CD14-positive monocyte (primary cell): Measurements from ENCODE around the gene MCCC2. TPM values are rescaled to one million over a fixed set of nuclear protein-coding genes. Genes with fewer than 3 reads are reported as not detected.

Experiments
- DNase-seq, 3 donors: peaks; one replicate each; pipeline ENCODE4 v3.0.0-alpha.2; 2011 to 2022
- H2AFZ ChIP-seq: 2 replicates; pipeline ENCODE4 v1.6.0; 2012; ENCODE audit warnings: mild to moderate bottlenecking, low read depth, low read length, inconsistent platforms; ENCODE audit not compliant: insufficient read depth, poor library complexity, severe bottlenecking
- H3K27ac ChIP-seq, 2 donors: 1 replicate in 1 of 2; 2 replicates in 1 of 2; pipeline ENCODE4 v1.5.1; 2012 to 2013; ENCODE audit warnings: low read length in 2 of 2, control low read depth in 1 of 2, inconsistent platforms in 1 of 2, low read depth in 1 of 2, mild to moderate bottlenecking in 1 of 2
- H3K27me3 ChIP-seq, 2 donors: one replicate each; pipeline versions ENCODE4 v1.6.0 to v1.6.1; 2011 to 2013; ENCODE audit warnings: low read length in 2 of 2; ENCODE audit not compliant: control insufficient read depth in 2 of 2, insufficient read depth in 2 of 2
- H3K36me3 ChIP-seq, 2 donors: replicated peaks in 1 of 2; 1 replicate in 1 of 2; 2 replicates in 1 of 2; pipeline versions ENCODE4 v1.5.1 to v1.6.1; 2012 to 2013; ENCODE audit warnings: low read length in 2 of 2, control low read depth in 1 of 2, inconsistent platforms in 1 of 2, mild to moderate bottlenecking in 1 of 2; ENCODE audit not compliant: insufficient read depth in 2 of 2, control insufficient read depth in 1 of 2
- H3K4me1 ChIP-seq, 2 donors: 1 replicate in 1 of 2; 2 replicates in 1 of 2; pipeline versions ENCODE4 v1.5.1 to v1.6.1; 2012 to 2013; ENCODE audit warnings: low read length in 2 of 2, control low read depth in 1 of 2, inconsistent platforms in 1 of 2, mild to moderate bottlenecking in 1 of 2, moderate library complexity in 1 of 2; ENCODE audit not compliant: insufficient read depth in 2 of 2, control insufficient read depth in 1 of 2
- H3K4me2 ChIP-seq: replicated peaks from 2 replicates; pipeline ENCODE3; 2012; ENCODE audit warnings: low read length, moderate library complexity, mild to moderate bottlenecking; ENCODE audit not compliant: poor library complexity, severe bottlenecking; ENCODE audit errors: extremely low read depth
- H3K4me3 ChIP-seq, 3 experiments: fragments of 200-600 bp in 1 of 3; sonication (generic) in 1 of 3; replicated peaks in 1 of 3; 1 replicate in 2 of 3; 2 replicates in 1 of 3; pipeline ENCODE4 v1.5.1; 2011 to 2013; ENCODE audit warnings: low read length in 3 of 3, mild to moderate bottlenecking in 3 of 3, control low read depth in 2 of 3, low read depth in 2 of 3, inconsistent platforms in 1 of 3, moderate library complexity in 1 of 3
- H3K79me2 ChIP-seq: 2 replicates; pipeline ENCODE4 v1.6.0; 2012; ENCODE audit warnings: mild to moderate bottlenecking, control low read depth, inconsistent platforms, low read length, moderate library complexity; ENCODE audit not compliant: insufficient read depth
- H3K9ac ChIP-seq: 2 replicates; pipeline ENCODE4 v1.6.0; 2017; ENCODE audit warnings: low read length, mild to moderate bottlenecking; ENCODE audit not compliant: insufficient read depth, poor library complexity, severe bottlenecking
- H3K9me3 ChIP-seq, 2 donors: replicated peaks in 1 of 2; 1 replicate in 1 of 2; 2 replicates in 1 of 2; pipeline versions ENCODE4 v1.5.1 to v1.6.1; 2012 to 2013; ENCODE audit warnings: low read length in 2 of 2, control low read depth in 1 of 2; ENCODE audit not compliant: control insufficient read depth in 1 of 2, insufficient read depth in 1 of 2
- H4K20me1 ChIP-seq: 2 replicates; pipeline ENCODE4 v1.6.0; 2012; ENCODE audit warnings: mild to moderate bottlenecking, low read length, control low read depth, moderate library complexity; ENCODE audit not compliant: insufficient read depth
- H3K27ac Mint-ChIP-seq, 7 donors: one replicate each; pipeline ENCODE4 v1.8.0; 2020; ENCODE audit warnings: mild to moderate bottlenecking in 7 of 7, mixed read lengths in 7 of 7, moderate library complexity in 6 of 7, inconsistent platforms in 2 of 7
- H3K27me3 Mint-ChIP-seq, 3 donors: one replicate each; pipeline ENCODE4 v1.8.0; 2021 to 2022; ENCODE audit warnings: low read depth in 3 of 3, mild to moderate bottlenecking in 3 of 3, mixed read lengths in 3 of 3, moderate library complexity in 3 of 3, inconsistent platforms in 1 of 3
- H3K36me3 Mint-ChIP-seq, 2 donors: one replicate each; pipeline ENCODE4 v1.8.0; 2020; ENCODE audit warnings: mixed read lengths in 2 of 2, inconsistent platforms in 1 of 2, mild to moderate bottlenecking in 1 of 2
- H3K4me1 Mint-ChIP-seq: one replicate; pipeline ENCODE4 v1.8.0; 2020; ENCODE audit warnings: mild to moderate bottlenecking, mixed read lengths
- H3K4me3 Mint-ChIP-seq, 2 donors: one replicate each; pipeline ENCODE4 v1.8.0; 2020; ENCODE audit warnings: mild to moderate bottlenecking in 2 of 2, mixed read lengths in 2 of 2, moderate library complexity in 1 of 2
- H3K9me3 Mint-ChIP-seq, 7 donors: one replicate each; pipeline ENCODE4 v1.8.0; 2020 to 2022; ENCODE audit warnings: mixed read lengths in 7 of 7, mild to moderate bottlenecking in 6 of 7, moderate library complexity in 6 of 7, inconsistent platforms in 2 of 7
- WGBS: methylation state at CpG from one replicate; pipeline ENCODE4 v1.1.5; 2013; ENCODE audit warnings: missing lambda C conversion rate; ENCODE audit not compliant: insufficient coverage; 5-methylcytosine and 5-hydroxymethylcytosine counted together
- intact Hi-C, 2 donors: fragments of 100-400 bp; cut with micrococcal nuclease; formaldehyde crosslinking; loops; one replicate each; pipeline versions ENCODE4 v1.15.0 to v1.15.1; 2023
- polyA plus RNA-seq, 3 donors: library from polyadenylated mRNA; depleted of rRNA in 1 of 3; unstranded in 2 of 3; stranded (reverse) in 1 of 3; fragments of 300-500 nt in 2 of 3; fragments of >200 nt in 1 of 3; fragmentation: Illumina TruSeq in 2 of 3; gene quantifications; 1 replicate in 2 of 3; 2 replicates in 1 of 3; pipeline ENCODE4 v1.2.3, GENCODE V29; 2012 to 2021
- TF ChIP-seq, protein P1 (sequence below): fragments of 200-600 bp; IDR thresholded peaks from one replicate; pipeline ENCODE4 v1.8.0; 2022; ENCODE audit warnings: antibody characterized with exemption, mild to moderate bottlenecking

The MCCC2 gene
- polyA plus RNA-seq, 3 donors = 15.4 to 21.9 (median 16.5) TPM

DNA sequence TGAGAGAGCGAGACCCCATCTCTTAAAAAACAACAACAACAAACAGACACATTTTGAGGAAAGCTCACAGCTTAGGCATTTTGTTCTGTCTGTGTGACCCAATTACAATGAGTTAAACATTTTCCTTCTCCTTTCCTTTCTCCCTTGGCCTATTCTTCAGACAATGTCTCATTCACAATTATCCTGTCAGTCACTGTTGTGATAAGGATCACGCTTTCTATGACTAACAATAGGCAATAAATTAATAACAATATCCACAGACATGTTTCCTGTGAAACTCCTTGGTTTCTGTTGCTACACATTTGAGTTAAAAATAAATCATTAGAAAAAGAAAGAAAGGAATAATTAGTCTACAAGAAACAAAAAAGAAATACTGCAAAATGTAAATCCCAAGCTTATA is 112.1 kb downstream of the MCCC2 start:
- no peak overlapping the region for H2AFZ ChIP-seq
- no peak for DNase-seq
- H3K36me3 Mint-ChIP-seq = no peaks in the 10 kb centered on the region
- intact Hi-C loops = no loop called here
- no peak overlapping the region for H3K4me3 ChIP-seq
- no peaks in the 10 kb centered on the region for H3K4me1 ChIP-seq
- H3K27ac ChIP-seq = no peak overlapping the region
- no peaks in the 10 kb centered on the region for H3K79me2 ChIP-seq
- H3K27me3 ChIP-seq = no peaks in the 10 kb centered on the region
- H3K4me1 Mint-ChIP-seq = peaks cover 6% of the 10 kb centered on the region
- H3K9ac ChIP-seq = no peak overlapping the region
- peaks cover 0 to 11% (median 3%) of the 10 kb centered on the region in 3 donors for H3K27me3 Mint-ChIP-seq
- peaks cover 0 to 6% of the 10 kb centered on the region in 2 donors for H3K9me3 ChIP-seq
- no peak overlapping the region for H3K4me3 Mint-ChIP-seq
- peaks cover 2 to 11% (median 4%) of the 10 kb centered on the region in 7 donors for H3K9me3 Mint-ChIP-seq
- no peaks in the 10 kb centered on the region for H4K20me1 ChIP-seq
- H3K36me3 ChIP-seq = no peaks in the 10 kb centered on the region
- no peak overlapping the region for H3K27ac Mint-ChIP-seq
- no peak overlapping the region for H3K4me2 ChIP-seq
- 60% methylated on average over 1 of the region's 2 CpGs for WGBS
- TF ChIP-seq, protein P1, sequence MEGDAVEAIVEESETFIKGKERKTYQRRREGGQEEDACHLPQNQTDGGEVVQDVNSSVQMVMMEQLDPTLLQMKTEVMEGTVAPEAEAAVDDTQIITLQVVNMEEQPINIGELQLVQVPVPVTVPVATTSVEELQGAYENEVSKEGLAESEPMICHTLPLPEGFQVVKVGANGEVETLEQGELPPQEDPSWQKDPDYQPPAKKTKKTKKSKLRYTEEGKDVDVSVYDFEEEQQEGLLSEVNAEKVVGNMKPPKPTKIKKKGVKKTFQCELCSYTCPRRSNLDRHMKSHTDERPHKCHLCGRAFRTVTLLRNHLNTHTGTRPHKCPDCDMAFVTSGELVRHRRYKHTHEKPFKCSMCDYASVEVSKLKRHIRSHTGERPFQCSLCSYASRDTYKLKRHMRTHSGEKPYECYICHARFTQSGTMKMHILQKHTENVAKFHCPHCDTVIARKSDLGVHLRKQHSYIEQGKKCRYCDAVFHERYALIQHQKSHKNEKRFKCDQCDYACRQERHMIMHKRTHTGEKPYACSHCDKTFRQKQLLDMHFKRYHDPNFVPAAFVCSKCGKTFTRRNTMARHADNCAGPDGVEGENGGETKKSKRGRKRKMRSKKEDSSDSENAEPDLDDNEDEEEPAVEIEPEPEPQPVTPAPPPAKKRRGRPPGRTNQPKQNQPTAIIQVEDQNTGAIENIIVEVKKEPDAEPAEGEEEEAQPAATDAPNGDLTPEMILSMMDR = no peak

- H3K4me3 Mint-ChIP-seq = no peak overlapping the region
- Histone ChIP-seq H4K20me1 (no peaks in the 10 kb centered on the region), H3K4me1 (no peaks in the 10 kb centered on the region), H3K79me2 (no peaks in the 10 kb centered on the region), H3K9ac (no peak overlapping the region), H3K4me2 (no peak overlapping the region), H3K9me3 (peaks cover 0 to 6% of the 10 kb centered on the region in 2 donors), H2AFZ (no peak overlapping the region), H3K27ac (no peak overlapping the region), H3K27me3 (no peaks in the 10 kb centered on the region), H3K36me3 (no peaks in the 10 kb centered on the region), H3K4me3 (no peak overlapping the region)
- H3K27me3 Mint-ChIP-seq = peaks cover 2 to 9% (median 3%) of the 10 kb centered on the region in 3 donors
- no peak for DNase-seq
- H3K9me3 Mint-ChIP-seq = peaks cover 2 to 11% (median 4%) of the 10 kb centered on the region in 7 donors
- intact Hi-C loops = no loop called here
- TF ChIP-seq, protein P1 = no peak
- no CpG with 5 or more reads among the region's 2 CpGs for WGBS
- H3K36me3 Mint-ChIP-seq = no peaks in the 10 kb centered on the region
- no peak overlapping the region for H3K27ac Mint-ChIP-seq
- H3K4me1 Mint-ChIP-seq = peaks cover 6% of the 10 kb centered on the region
Observed at GRCh38 chr5:71699751-71700150, 112.6 kb downstream of the MCCC2 start.
